Nephron progenitor cell (in vitro differentiated cells): ENCODE data around the gene SFXN1.

Experiments
- DNase-seq: peaks from one replicate; pipeline ENCODE4 v3.0.0; 2021
- H3K27ac Mint-ChIP-seq: 2 replicates; pipeline ENCODE4 v1.8.0; 2021; ENCODE audit warnings: mild to moderate bottlenecking, moderate library complexity, mixed read lengths
- H3K27me3 Mint-ChIP-seq: 2 replicates; pipeline ENCODE4 v1.8.0; 2021; ENCODE audit warnings: mild to moderate bottlenecking, low read depth, mixed read lengths; ENCODE audit not compliant: poor library complexity
- H3K36me3 Mint-ChIP-seq: 2 replicates; pipeline ENCODE4 v1.8.0; 2021; ENCODE audit warnings: low read depth, mixed read lengths
- H3K4me1 Mint-ChIP-seq: 2 replicates; pipeline ENCODE4 v1.8.0; 2021; ENCODE audit warnings: mixed read lengths
- H3K4me3 Mint-ChIP-seq: 2 replicates; pipeline ENCODE4 v1.8.0; 2021; ENCODE audit warnings: mild to moderate bottlenecking, moderate library complexity, mixed read lengths
- H3K9me3 Mint-ChIP-seq: 2 replicates; pipeline ENCODE4 v1.8.0; 2021; ENCODE audit warnings: mild to moderate bottlenecking, moderate library complexity, mixed read lengths
- TF ChIP-seq, protein P1 (sequence below): fragments of 200-600 bp; sonication (generic); IDR thresholded peaks from 2 replicates; pipeline ENCODE4 v1.5.0; 2021; ENCODE audit warnings: antibody characterized with exemption

The SFXN1 gene

GRCh38 chr5:175542232-175542965 is 64.0 kb downstream of the SFXN1 start:
- H3K9me3 Mint-ChIP-seq, result no peaks in the 10 kb centered on the region
- H3K36me3 Mint-ChIP-seq, result no peaks in the 10 kb centered on the region
- TF ChIP-seq, protein P1, sequence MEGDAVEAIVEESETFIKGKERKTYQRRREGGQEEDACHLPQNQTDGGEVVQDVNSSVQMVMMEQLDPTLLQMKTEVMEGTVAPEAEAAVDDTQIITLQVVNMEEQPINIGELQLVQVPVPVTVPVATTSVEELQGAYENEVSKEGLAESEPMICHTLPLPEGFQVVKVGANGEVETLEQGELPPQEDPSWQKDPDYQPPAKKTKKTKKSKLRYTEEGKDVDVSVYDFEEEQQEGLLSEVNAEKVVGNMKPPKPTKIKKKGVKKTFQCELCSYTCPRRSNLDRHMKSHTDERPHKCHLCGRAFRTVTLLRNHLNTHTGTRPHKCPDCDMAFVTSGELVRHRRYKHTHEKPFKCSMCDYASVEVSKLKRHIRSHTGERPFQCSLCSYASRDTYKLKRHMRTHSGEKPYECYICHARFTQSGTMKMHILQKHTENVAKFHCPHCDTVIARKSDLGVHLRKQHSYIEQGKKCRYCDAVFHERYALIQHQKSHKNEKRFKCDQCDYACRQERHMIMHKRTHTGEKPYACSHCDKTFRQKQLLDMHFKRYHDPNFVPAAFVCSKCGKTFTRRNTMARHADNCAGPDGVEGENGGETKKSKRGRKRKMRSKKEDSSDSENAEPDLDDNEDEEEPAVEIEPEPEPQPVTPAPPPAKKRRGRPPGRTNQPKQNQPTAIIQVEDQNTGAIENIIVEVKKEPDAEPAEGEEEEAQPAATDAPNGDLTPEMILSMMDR, result no peak
- no peak overlapping the region for H3K27ac Mint-ChIP-seq
- H3K27me3 Mint-ChIP-seq, result peaks cover 4% of the 10 kb centered on the region
- peaks cover 5% of the 10 kb centered on the region for H3K4me1 Mint-ChIP-seq
- no peak for DNase-seq
- no peak overlapping the region for H3K4me3 Mint-ChIP-seq

- TF ChIP-seq, protein P1, result no peak
- peaks cover 8% of the 10 kb centered on the region for H3K4me1 Mint-ChIP-seq
- no peak for DNase-seq
- no peaks in the 10 kb centered on the region for H3K9me3 Mint-ChIP-seq
- no peak overlapping the region for H3K27ac Mint-ChIP-seq
- H3K27me3 Mint-ChIP-seq, result peaks cover 4% of the 10 kb centered on the region
- no peaks in the 10 kb centered on the region for H3K36me3 Mint-ChIP-seq
- no peak overlapping the region for H3K4me3 Mint-ChIP-seq
Measured at GRCh38 chr5:175542966-175543235, 64.5 kb downstream of the SFXN1 start.

DNA sequence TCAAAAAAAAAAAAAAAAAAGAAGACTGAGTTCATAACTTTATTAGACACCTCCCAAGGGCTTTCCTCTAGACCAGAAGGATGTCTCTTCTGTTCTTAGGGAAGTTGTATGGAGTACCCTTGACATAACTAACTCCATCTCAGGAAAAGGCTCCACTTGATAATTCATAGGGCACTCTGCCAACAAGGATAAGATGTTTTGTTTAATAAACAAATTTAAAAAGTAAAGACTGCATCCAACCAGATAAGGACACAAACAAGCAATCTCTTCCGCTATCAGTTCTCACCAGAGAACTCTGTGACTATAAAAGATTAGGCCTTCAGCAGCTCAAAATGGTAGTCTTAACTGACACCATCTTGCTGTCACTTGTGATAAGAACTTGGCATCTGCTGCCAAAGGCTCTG is 65.8 kb downstream of the SFXN1 start:
- Mint-ChIP-seq H3K4me1 (peaks cover 20% of the 10 kb centered on the region), H3K27me3 (peaks cover 4% of the 10 kb centered on the region), H3K4me3 (no peak overlapping the region), H3K27ac (no peak overlapping the region), H3K36me3 (no peaks in the 10 kb centered on the region), H3K9me3 (no peaks in the 10 kb centered on the region)
- TF ChIP-seq, protein P1, result no peak
- DNase-seq, result no peak

GRCh38 chr5:175544586-175544985 is 66.2 kb downstream of the SFXN1 start:
- Mint-ChIP-seq H3K4me3 (no peak overlapping the region), H3K4me1 (peaks cover 22% of the 10 kb centered on the region), H3K27me3 (peaks cover 4% of the 10 kb centered on the region), H3K36me3 (no peaks in the 10 kb centered on the region), H3K9me3 (no peaks in the 10 kb centered on the region), H3K27ac (no peak overlapping the region)
- TF ChIP-seq, protein P1, result no peak
- DNase-seq, result no peak

GRCh38 chr5:175547842-175548241 is 69.5 kb downstream of the SFXN1 start:
- H3K27ac Mint-ChIP-seq, result no peak overlapping the region
- no peaks in the 10 kb centered on the region for H3K27me3 Mint-ChIP-seq
- DNase-seq, result no peak

More at GRCh38 chr5:175547842-175548241, 69.5 kb downstream of the SFXN1 start:
- Mint-ChIP-seq H3K4me1 (peaks cover 21% of the 10 kb centered on the region), H3K36me3 (no peaks in the 10 kb centered on the region), H3K9me3 (no peaks in the 10 kb centered on the region), H3K4me3 (no peak overlapping the region)
- TF ChIP-seq, protein P1, result no peak
